Kidney tubule cell (primary cell): ENCODE data around the gene CENATAC.
"Not testable (repeated sequence)": the region's sequence is repeated elsewhere in the genome, so short reads cannot be mapped to it uniquely, and the experiment has no call there.

ENCODE experiments used
- DNase-seq: peaks from one replicate; pipeline ENCODE4 v3.0.0-alpha.2; 2018; ENCODE audit warnings: low spot score

CENATAC gene

DNA sequence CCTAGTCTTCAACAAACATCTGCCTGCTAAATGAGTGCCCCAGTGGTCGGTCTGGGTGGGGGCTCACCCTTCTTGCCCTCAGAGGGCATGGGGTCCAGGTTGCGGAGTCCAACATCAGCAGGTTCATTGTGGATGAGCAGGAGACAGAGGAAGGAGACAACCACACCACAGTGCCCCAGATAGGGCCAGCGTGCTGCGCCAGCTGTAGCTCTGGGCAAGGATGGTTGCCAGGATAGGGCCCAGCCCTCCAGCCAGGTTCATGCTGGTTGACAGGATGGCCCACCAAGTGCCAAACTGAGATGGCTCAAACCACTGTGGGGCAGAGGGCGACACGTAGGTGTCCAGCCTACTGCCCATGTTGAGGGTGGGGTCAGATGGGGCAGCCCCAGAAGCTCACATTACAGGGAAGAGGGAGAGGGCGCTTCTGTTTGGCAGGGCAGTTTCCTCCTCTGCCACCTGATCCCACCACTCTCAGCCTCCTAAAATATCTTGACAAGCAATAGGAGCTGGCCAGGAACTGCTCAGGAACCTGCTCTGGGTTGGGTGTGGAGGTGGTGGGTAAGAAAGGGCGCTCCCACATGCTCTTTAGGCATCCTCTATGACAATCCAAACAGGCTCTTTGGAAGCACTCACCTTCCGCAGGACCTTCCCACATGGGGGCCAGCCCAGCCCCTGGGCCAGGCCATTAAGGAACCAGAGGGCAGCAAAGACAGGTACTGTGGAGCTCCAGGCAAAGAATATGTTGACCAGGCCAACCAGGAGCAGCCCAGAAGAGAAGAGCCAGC lies 29.8 kb downstream of the CENATAC start:
- no peak for DNase-seq

DNA sequence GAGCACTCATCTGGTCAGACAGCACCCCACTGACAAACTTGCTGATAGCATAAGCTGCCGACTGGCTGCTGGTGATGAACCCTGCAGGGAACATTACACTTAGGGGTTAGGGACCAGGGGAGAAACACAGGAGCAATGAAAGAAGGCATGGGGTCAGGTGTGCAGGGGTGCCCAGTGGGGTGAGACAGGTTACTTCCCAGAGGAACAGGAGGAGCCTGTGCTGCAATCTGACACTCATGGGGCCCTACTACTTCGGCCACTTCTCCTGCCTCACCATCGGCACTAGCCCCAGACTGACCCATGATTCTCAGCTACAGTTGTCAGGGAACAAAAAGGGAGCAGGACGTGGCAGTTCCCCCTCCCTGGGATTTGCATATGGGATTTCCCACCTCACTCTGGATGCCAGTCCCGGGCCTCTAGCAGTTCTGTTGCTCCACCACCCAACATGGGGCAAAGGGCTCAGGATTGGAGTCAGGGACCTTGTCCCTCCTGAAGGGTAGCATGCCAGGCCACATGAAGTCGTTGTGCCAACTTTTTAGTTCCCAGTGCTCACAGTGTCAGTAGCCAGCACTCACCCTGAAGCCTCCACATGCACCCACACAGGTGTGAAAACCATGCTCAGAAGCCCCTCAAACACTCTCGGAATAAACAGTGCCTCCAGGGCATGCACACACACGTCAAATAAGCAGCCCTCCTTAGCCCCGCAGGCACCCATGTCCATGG lies 30.6 kb downstream of the CENATAC start:
- peak; percentile 36 for DNase-seq

GRCh38 chr11:119029069-119029339 lies 31.1 kb downstream of the CENATAC start:
- DNase-seq: no peak

DNA sequence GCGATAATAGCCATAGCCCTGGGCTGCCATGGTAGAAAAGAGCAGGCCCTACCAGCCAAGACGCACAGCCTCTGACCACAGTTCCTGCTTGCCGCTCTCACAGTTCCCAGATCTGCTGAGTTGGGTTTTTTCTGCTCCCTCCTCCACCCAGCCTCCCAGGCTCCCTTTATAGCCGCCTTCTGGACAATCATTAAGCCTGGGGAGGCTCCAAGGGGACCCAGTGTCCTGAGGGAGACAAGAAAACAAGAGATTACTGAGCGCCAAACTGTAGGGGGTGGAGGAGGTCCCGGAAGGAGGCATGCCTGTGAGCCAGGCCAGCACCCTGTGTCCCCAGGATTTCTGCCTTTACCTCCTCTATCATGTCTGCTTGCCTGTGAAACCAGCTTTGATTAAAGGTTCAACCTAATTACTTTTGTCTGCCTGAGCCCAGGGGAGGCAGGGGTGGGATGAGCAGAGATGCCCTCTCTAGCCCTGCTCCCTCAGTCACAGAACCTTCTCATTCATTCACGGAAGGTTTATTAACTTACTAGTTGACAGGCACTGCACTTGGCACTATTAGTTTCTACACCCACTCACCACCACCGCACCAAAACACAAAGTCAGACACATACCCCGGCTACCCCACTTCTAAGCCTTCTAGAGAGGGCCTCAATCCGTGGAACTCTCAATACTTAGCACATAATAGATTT lies 31.5 kb downstream of the CENATAC start:
- peak; percentile 92 for DNase-seq

DNA sequence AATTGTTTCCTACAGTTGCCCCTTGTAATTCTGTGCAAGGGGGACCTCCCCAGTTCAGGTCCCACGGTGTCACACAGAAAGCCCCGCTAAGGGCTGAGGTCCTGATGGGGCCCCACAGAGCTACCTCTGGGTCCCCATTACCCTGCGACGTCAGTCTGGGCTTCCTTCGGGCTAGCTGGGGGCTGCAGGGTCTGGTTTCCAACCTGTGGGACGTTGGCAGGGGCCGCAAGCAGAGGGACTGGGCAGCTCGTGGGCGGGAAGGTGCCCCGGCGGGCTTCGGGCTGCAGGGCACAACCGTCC lies 32.0 kb downstream of the CENATAC start:
- DNase-seq: no peak

- DNase-seq: peak; percentile 98
Observed at GRCh38 chr11:119030329-119031047, 32.5 kb downstream of the CENATAC start, which contains the start of gene SLC37A4. TSS of gene SLC37A4 (minus strand) at chr11:119030877.

- no peak for DNase-seq
Observed at GRCh38 chr11:119031912-119032280, 34.0 kb downstream of the CENATAC start.

DNA sequence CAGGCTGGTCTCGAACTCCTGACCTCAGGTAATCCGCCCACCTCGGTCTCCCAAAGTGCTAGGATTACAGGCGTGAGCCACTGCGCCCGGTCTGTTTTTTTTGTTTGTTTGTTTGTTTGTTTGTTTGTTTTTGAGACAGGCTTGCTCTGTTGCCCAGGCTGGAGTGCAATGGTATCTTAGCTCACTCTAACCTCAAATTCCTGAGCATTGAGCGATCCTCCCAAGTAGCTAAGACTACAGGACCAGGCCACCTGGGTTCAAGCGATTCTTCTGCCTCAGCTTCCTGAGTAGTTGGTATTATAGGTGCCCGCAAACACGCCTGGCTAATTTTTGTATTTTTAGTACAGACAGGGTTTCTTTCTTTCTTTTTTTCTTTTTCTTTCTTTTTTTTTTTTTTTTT lies 35.5 kb downstream of the CENATAC start:
- DNase-seq: not testable (repeated sequence)

DNA sequence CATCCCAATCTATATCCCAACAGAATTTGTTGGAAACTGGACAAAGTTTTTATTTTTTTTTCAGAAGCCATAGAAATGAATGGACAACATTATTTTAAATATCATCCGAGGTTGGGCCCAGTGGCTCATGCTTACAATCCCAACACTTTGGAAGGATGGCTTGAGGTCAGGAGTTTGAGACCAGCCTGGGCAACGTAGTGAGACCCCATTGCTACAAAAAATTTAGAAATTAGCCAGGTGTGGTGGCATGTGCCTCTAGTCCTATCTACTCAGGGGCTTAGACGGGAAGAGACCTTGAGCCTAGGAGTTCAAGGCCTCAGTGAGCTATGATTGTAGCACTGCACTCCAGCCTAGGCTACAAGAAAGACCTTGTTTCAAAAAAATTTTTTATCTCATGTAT lies 36.9 kb downstream of the CENATAC start:
- DNase-seq: no peak

GRCh38 chr11:119038884-119039283 lies 40.9 kb downstream of the CENATAC start:
- DNase-seq: no peak

GRCh38 chr11:119039471-119039870 lies 41.5 kb downstream of the CENATAC start:
- not testable (repeated sequence) for DNase-seq

GRCh38 chr11:119041821-119042514 lies 44.0 kb downstream of the CENATAC start:
- no peak for DNase-seq

- no peak for DNase-seq
Observed at GRCh38 chr11:119042927-119043326, 45.0 kb downstream of the CENATAC start.

- no peak for DNase-seq
Observed at GRCh38 chr11:119044708-119045107, 46.8 kb downstream of the CENATAC start.

GRCh38 chr11:119046489-119046888 lies 48.6 kb downstream of the CENATAC start:
- no peak for DNase-seq

DNA sequence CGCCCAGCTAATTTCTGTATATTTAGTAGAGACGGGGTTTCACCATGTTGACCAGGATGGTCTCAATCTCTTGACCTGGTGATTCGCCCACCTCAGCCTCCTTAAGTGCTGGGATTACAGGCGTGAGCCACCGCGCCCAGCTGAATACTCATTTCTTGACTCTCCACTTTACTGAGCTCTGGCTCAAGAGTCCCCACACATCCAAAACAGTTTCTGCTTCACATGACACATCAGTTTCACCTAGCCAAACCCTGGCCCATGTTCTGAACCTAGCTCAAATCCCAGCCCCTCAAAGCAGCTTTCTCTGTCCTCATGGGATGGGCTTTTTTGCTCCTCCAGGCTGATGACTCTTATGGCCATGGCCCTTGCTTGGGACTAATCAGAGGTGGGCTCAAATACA lies 49.3 kb downstream of the CENATAC start:
- DNase-seq: no peak

- DNase-seq: no peak
Observed at GRCh38 chr11:119048644-119049043, 50.7 kb downstream of the CENATAC start.

DNA sequence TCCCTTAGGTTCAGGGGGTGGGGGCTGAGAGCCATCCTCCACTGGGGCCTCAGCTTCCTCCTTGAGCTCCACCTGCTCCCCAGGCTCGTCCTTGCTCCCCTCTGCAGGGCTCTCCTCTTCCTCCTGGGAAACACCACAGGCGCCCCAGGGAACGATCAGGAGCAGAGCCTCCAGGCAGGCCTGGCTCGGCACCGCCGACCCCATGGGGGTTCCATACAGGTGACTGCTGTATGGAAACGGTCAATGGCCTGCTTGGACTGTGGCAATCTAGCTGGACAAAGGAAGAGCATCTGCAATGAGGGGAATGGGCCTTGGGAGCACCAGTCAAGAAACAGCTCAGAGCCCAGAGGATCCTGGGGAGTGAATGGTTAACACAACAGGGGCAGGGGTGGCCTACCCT lies 51.1 kb downstream of the CENATAC start:
- no peak for DNase-seq

GRCh38 chr11:119051440-119052162 lies 53.7 kb downstream of the CENATAC start:
- no peak for DNase-seq

- no peak for DNase-seq
Observed at GRCh38 chr11:119052163-119052814, 54.4 kb downstream of the CENATAC start.

DNA sequence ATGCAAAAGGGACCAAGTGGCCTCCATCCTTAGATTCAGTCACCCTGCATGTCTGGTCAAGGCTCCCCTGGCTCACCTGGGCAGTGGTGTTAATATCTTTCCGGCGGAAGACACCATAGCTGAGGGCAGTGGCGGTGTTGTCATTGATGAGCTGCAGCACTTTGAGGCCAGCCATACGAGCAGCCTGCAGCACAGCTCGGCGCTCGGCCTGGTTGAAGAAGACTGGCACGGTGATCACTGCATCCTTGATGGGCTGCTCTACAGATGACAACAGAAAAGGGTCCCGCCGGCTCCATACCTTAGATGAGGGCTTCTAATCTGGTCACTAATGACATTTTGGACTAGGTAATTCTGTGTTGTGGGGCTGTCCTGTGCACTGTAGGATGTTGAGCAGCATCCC lies 56.5 kb downstream of the CENATAC start:
- DNase-seq: no peak
